Activated CD4-positive, alpha-beta T cell treated with anti-CD3 and anti-CD28 coated beads, Interleukin-2, amount 50 U/mL, for 4 hours (primary cell): ENCODE measurements around the gene TMC5.
"Not testable (repeated sequence)": the region's sequence is repeated elsewhere in the genome, so short reads cannot be mapped to it uniquely, and the experiment has no call there.

Experiments used
- DNase-seq, 2 experiments: peaks; one replicate each; pipeline ENCODE4 v3.0.0-alpha.2; 2020

Gene TMC5

GRCh38 chr16:19512297-19512696 is 94.6 kb downstream of the TMC5 start:
- DNase-seq, result no peak

DNA sequence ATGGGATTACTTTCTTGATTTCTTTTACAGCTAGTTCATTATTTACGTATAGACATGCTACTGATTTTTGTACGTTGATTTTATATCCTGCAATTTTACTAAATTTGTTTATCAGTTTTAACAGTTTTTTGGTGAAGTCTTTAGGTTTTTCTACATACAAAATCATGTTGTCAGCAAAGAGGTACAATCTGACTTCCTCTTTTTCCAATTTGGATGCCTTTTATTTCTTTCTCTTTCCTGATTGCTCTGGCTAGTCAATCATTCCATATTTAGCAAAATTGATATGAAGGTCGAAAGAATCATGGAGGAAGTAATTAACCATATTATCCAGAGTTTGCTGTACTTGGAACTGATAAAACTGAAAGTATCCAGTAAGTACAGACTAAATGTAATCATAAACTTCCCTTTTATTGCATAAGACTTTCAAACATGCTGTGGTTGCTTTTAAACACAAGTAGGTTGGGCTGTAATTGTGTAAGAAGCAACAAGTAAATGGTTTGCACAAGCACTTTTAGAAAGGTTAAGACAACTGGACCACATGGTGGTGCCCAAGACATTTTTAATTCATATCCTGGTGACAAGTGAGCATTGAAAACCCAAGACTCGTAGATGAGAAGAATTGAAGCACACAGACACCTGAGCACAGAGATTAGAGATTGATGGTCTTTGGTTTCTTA is 95.8 kb downstream of the TMC5 start:
- no peak for DNase-seq

DNA sequence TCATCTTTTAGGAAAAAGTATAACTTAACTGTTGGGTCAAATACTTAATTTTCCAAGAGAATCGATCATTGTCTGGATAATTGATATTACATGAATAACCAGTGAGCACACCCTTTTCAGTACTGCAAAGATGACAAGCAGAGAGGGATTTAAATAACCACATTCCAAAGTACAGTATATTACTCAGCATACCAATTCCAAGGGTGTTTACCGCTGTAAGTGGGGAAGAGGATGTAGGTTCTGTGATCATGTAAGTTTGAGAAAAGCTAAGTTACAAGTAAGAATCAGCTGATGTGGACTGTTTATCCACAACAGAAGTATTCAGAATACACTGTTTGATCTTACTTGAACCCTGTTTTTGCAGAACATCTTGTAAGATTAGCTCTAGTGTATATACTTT is 98.1 kb downstream of the TMC5 start:
- DNase-seq, result no peak

DNA sequence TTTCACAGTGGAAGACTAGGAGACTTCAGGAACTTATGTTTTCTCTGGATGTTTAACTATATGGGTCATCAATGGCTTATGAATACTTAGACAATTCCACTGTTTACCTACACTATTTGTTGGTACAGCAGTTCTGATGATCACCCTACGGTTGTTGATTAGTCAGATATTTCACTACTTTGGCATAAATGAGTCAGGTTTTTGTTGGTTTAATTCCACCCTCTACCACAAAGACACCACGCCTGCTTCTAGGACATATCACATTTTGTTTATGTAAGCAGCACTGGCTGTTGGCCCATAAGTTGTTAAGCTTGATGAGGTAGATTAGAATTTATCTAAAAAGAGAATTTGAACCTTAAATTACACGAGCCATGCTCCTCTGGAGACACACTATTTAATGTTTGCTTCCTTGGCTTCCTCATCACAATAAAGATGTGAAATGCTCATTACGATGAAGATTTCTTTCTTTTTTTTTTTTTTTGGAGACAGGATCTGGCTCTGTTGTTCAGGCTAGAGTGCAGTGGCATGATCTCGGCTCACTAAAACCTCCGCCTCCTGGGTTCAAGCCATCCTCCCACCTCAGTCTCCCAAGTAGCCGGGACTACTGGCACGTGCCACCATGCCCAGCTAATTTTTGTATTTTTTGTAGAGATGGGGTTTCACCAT is 99.9 kb downstream of the TMC5 start:
- DNase-seq, result no peak

GRCh38 chr16:19518388-19518787 is 100.7 kb downstream of the TMC5 start:
- DNase-seq, result no peak

GRCh38 chr16:19520861-19521331 is 103.2 kb downstream of the TMC5 start:
- DNase-seq, result no peak

DNA sequence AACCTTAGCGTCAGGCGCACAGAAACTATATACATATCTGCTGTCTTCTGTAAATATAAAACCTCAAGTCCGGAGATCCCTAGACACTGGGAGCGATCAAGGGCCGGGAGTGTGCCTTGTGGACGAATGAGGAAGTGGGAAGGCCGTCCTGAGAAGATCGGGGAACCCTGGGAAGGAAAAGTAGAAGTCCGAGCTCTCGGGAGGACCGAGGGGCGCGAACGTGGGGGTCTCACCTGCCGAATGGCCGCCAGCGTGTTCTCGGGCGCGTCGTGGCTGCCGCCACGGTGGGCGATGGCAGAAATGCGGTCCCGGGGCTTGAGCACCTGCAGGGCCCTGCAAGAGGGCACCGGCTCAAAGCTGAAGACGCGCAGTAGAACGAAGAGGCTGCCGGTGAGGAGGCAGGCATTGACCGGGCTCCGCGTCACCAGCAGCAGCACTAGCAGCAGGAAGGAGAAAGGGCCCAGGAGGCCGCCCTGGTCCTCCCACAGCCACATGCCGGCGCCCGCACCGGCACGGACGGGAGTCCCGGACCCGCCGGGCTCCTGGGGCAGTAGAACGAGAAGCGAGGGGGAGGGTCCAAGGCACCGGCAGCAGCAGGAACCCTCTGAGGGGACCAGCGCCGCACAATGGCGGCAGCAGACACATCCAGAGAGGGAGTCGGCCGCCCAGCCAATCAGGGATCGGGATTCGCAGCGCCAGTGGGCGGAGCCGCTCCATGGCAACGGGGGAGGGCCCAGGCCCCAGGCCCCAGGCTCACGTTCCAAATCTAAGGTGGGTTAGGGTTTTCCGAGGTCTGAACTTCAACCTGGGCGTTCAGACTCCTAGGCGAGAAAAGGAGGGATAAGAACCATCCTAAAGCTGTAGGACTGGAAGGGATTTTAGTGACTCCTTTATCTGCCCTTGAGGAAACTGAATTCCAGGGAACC is 104.1 kb downstream of the TMC5 start, which contains the start of gene GDE1:
TSS of gene GDE1 (minus strand) at position 628 of the 926 bp plus-strand sequence. CDS start at position 494, 134 bp downstream.
- peak; percentile 93 to 94 for DNase-seq

DNA sequence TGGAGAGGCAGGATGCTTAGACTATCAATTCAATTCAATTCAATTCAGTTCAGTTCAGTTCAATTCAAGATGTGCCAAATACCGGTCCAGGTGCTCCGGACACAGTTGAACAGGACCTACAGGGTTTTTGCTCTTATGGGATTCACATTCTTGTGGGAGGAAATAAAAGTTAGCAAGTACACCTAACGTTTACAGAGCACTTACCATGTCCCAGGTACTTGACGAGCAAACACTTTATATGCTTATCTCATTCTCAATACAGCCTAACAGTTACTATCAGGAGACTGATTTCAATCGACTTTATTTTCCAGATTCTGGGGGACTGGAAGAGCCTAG is 104.7 kb downstream of the TMC5 start:
- no peak for DNase-seq

DNA sequence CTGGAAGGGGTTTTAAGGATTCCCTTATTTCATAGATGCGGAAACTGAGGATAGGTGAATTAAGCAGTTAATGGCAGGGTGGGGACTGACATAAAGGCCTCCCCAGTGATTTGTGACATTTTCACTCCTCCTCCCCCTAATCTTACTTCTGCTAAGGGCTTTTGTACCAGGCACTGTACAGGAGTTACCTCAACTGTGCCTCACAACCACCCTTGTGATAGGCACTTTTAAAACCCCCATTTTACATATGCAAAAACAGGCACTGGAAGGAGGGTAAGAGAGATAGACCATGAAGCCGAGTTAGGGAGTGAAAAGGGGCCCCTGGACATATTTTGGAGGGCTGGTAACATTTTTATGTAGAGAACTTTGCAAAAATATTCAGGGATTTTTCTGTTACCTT is 105.1 kb downstream of the TMC5 start:
- DNase-seq, result no peak

DNA sequence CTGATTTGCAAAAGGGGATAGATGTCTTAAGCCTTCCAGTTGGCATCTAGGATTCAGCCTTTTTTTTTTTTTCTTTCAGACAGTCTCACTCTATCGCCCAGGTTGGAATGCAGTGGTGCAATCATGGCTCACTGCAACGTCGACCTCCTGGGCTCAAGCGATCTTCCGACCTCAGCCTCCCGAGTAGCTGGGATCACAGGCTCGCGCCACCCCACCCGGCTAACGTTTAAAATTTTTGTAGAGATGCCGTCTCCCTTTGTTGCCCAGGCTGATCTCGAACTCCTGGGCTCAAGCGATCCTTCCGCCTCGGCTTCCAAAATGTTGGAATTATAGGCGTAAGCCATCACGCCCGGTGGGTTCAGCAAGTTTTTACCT is 105.5 kb downstream of the TMC5 start:
- DNase-seq, result no peak

DNA sequence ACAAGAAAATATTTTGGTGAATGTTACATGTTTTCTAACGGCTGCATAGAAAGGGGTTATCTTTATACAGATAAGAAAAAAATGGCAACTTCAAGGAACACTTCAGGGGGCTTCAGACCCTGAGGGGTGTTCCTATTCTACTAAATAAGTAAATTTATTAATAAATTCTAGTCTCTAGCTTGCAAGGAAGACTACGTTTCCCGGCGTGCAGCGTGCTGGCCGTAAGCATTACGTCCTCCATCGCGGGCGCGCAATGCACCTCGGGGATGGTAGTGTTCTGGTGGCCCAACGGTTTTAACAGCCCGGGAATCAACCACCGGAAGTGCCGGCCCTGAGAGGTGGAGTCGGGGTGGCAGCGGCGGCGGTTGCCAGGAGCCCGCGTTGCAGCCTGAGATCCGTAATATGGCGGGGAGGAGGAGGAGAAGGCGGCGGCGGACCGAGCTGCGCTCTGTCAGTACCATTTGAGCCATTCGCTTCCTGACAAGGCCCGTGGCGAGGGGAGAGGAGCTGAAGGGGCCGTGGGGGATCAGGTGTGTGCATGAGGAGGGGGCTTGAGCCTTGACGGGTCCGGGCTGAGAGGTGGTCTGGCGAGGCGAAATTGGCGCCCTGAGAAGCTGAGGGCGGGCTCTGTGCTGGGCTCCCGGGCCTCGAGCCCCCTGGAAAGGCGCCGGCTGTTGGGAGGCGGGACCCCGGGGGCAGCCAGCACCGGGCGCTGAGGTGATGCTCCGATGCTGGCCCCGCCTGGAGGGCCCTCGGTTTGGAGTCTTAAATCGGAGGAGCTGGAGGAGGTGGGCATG is 106.1 kb downstream of the TMC5 start, which contains the start of gene CCP110:
TSS of gene CCP110 (plus strand) at position 384 of the 797 bp plus-strand sequence. CDS start 3,940 bp downstream, outside the sequence.
- peak; percentile 93 to 94 for DNase-seq

- DNase-seq, result no peak
Measured at GRCh38 chr16:19524356-19524615, 106.6 kb downstream of the TMC5 start.

DNA sequence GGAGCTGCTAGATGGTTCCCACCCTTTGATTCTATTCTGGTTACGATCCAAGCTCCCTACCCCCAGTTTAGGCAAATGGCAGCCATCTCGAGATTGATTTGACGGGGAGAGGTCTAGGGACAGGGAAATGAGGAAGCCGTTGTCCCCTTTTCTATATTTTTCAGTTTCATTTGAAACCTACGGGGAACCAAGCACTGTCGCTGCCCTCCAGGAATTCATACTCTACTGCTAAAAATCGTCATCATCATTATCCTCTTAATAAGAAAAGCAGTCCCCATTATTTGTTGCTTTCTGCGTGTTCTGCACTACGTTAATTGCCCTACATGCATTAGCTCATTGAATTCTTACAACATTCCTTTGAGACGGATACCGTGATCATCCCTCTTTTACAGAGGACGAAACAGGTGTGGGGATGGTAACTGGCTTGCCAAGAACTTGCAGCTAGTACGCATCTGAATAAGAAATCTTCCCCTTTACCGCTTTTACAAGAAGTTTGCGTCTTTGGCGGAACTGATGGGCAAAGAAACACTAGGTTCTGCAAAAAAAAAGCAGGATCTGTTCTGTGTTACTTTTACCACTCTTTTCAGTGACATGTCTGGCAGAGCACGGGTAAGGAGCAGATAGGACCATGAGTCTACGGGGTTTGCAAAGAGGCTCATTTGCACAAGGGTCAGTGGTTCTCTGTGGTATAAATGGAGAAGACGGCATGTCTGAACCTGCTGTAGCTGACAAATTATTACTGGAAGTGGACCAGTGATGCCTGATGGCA is 107.1 kb downstream of the TMC5 start:
- no peak for DNase-seq

DNA sequence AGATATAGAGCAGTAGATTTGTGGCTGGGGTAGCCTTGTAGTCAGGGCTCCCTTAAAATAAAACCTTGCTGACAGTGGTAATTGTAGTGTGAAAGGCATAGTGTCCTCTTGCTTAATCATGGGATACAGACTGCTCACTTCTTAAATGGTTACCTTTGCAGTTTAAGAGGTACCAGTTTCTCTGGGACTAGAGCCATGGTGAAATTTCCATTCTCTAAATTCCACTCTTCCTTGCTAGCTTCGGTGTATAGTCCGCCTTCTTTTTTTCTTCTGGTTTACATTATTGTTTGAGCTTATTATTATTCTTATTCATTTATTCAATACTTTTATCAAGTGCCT is 107.7 kb downstream of the TMC5 start:
- no peak for DNase-seq

DNA sequence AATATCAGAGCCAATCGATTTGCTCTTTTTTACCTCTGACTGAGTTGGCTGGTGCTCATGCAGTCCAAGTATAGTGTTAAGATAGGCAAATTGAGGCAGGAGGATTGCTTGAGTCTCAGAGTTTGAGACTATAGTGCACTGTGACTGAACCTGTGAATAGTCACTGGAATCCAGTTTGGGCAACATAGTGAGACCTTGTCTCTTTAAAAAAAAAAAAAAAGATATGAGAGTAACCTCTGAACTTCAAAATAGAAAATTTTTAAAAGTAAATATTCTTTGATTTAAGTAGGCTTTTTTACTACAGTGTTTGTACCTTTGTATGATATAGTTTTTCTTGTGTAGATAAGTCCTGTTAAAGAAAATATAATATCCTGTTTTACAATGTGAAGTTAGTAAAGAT is 109.5 kb downstream of the TMC5 start:
- DNase-seq, result no peak

GRCh38 chr16:19528666-19529065 is 111.0 kb downstream of the TMC5 start:
- DNase-seq, result no peak

DNA sequence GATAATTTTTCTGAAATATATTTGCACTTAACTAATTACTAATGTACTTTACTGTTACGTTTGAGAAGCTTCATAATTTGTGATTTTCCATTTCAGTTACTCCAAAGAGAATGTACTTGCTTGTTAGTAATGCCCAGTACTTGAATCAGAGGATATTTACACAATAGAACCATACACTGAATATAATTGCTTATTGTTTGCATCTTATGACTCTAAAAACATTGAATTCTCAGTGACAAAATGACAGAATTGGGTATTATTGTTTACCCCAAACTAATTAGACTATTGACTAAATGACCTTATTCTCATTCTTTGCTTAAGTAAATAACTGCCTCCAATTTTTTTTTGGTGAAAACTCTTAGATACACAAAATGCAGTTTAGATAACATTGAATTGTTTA is 114.9 kb downstream of the TMC5 start:
- DNase-seq, result no peak

GRCh38 chr16:19540241-19540970 is 122.7 kb downstream of the TMC5 start:
- no peak for DNase-seq

DNA sequence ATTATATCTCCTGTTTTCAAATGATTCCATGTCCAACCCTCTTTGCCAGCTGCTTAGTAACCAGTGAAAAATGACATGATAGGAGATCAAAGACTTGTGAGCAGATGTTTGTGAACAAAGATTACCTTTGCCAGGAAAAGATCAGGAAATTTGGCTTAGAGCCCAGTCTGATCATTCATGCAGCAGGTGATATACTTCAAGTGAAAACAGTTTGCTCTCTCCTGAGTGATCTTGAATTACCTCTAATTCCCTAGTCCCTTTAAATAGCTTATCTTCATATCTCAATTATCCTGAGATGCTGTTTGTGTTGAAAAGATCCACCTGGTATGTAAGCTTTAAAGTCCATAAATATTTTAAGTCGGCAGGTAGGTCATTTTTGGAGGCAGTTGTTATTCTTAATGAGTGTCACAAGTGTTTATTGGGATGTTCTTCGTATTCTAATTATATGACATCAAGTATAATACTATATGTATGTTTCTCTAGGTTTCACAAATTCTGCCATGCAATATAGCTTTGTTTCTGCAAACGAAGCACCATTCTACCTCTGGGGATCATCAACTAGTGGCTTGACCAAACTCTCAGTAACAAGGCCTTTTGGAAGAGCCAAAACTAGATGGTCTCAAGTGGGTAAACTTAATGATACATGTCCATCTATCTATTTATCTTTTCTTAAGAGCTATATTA is 124.6 kb downstream of the TMC5 start:
- DNase-seq, result no peak

- not testable (repeated sequence) for DNase-seq
Measured at GRCh38 chr16:19543278-19543996, 125.8 kb downstream of the TMC5 start.
